ENCODE data around the gene NAGPA. TPM values are rescaled to one million over a fixed set of nuclear protein-coding genes. Genes with fewer than 3 reads are reported as not detected.

NAGPA gene
- polyA plus RNA-seq, 1 donor from 2014 or later, result 36.6 TPM

DNA sequence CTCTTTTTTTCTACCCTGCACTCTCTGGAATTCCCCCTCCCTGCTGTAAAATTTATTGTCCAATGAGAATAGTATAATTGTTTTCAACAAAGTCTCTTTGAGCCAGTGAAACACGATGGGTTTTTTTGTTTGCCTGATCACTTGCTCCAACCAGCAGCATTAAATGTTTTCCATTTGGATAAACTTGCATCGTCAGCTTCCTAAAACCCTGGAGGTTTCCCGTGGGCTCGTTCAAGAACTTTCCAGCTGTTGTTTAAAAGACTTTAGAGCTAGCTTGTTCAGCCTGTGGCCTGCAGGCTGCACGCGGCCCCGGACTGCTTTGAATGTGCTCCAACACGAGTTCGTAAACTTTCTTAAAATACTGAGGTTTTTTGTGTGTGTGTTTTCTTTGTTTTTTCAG is 14.9 kb downstream of the NAGPA start:
- H2AFZ ChIP-seq (ENCODE audit: low read depth, low read length), result no peak overlapping the region
- H3K79me2 ChIP-seq (replicated peaks; ENCODE audit: insufficient read depth, low read length), result no peaks in the 10 kb centered on the region
- no peak overlapping the region for H3K4me2 ChIP-seq (ENCODE audit: low read length)
- H3K27me3 ChIP-seq (ENCODE audit: insufficient read depth, low read depth, low read length), result no peaks in the 10 kb centered on the region
- no peaks in the 10 kb centered on the region for H3F3A ChIP-seq (ENCODE audit: insufficient read depth, low read length, poor library complexity, severe bottlenecking)
- H3K4me3 ChIP-seq (ENCODE audit: low read length), result no peak overlapping the region
- no peaks in the 10 kb centered on the region for H3K9me2 ChIP-seq (ENCODE audit: insufficient read depth, low read length)
- H3K36me3 ChIP-seq (ENCODE audit: insufficient read depth, low read length), result no peaks in the 10 kb centered on the region
- TF ChIP-seq MXI1 (conservative IDR thresholded peaks at IDR 0.05; ENCODE audit: poor library complexity, severe bottlenecking) (no peak), TAF1 (IDR thresholded peaks at IDR 0.05; ENCODE audit: low read depth) (no peak), RAD21 (conservative IDR thresholded peaks at IDR 0.05) (no peak), EZH2 (IDR thresholded peaks at IDR 0.05; ENCODE audit: borderline replicate concordance, insufficient read depth, low read length, poor library complexity, severe bottlenecking) (no peak), POLR2AphosphoS5 (IDR thresholded peaks at IDR 0.05) (no peak)
- TF ChIP-seq, protein P1, sequence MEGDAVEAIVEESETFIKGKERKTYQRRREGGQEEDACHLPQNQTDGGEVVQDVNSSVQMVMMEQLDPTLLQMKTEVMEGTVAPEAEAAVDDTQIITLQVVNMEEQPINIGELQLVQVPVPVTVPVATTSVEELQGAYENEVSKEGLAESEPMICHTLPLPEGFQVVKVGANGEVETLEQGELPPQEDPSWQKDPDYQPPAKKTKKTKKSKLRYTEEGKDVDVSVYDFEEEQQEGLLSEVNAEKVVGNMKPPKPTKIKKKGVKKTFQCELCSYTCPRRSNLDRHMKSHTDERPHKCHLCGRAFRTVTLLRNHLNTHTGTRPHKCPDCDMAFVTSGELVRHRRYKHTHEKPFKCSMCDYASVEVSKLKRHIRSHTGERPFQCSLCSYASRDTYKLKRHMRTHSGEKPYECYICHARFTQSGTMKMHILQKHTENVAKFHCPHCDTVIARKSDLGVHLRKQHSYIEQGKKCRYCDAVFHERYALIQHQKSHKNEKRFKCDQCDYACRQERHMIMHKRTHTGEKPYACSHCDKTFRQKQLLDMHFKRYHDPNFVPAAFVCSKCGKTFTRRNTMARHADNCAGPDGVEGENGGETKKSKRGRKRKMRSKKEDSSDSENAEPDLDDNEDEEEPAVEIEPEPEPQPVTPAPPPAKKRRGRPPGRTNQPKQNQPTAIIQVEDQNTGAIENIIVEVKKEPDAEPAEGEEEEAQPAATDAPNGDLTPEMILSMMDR (IDR thresholded peaks at IDR 0.05; ENCODE audit: poor library complexity, severe bottlenecking), result no peak
- H3K9ac ChIP-seq (ENCODE audit: low read length), result no peak overlapping the region
- no peaks in the 10 kb centered on the region for H4K20me1 ChIP-seq (ENCODE audit: insufficient read depth)
- no peaks in the 10 kb centered on the region for H3K9me3 ChIP-seq (ENCODE audit: low read length)
- H3K27ac ChIP-seq (ENCODE audit: low read length), result no peak overlapping the region

DNA sequence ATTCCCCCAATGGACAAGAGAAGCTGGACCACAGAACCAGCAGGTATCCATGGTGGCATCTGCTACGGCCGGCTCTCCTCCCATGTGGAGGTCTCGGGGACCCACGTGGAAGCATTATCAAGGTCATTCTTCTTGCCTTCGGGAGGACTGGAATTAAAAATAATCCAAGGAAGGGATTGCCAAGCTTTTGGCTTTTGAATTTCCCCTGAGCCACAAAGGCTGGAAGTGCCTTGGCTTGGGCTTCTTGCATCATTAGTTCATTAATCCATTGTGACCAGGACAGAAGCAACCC is 16.1 kb downstream of the NAGPA start:
- Histone ChIP-seq H3K9ac (ENCODE audit: low read length) (no peak overlapping the region), H3K27ac (ENCODE audit: low read length) (no peak overlapping the region), H3K27me3 (ENCODE audit: insufficient read depth, low read depth, low read length) (no peaks in the 10 kb centered on the region), H3K4me2 (ENCODE audit: low read length) (no peak overlapping the region), H3K36me3 (ENCODE audit: insufficient read depth, low read length) (no peaks in the 10 kb centered on the region), H3F3A (ENCODE audit: insufficient read depth, low read length, poor library complexity, severe bottlenecking) (no peaks in the 10 kb centered on the region), H2AFZ (ENCODE audit: low read depth, low read length) (no peak overlapping the region), H4K20me1 (ENCODE audit: insufficient read depth) (no peaks in the 10 kb centered on the region), H3K9me2 (ENCODE audit: insufficient read depth, low read length) (no peaks in the 10 kb centered on the region), H3K9me3 (ENCODE audit: low read length) (no peaks in the 10 kb centered on the region), H3K79me2 (replicated peaks; ENCODE audit: insufficient read depth, low read length) (no peaks in the 10 kb centered on the region), H3K4me3 (ENCODE audit: low read length) (no peak overlapping the region)
- TF ChIP-seq, protein P2, sequence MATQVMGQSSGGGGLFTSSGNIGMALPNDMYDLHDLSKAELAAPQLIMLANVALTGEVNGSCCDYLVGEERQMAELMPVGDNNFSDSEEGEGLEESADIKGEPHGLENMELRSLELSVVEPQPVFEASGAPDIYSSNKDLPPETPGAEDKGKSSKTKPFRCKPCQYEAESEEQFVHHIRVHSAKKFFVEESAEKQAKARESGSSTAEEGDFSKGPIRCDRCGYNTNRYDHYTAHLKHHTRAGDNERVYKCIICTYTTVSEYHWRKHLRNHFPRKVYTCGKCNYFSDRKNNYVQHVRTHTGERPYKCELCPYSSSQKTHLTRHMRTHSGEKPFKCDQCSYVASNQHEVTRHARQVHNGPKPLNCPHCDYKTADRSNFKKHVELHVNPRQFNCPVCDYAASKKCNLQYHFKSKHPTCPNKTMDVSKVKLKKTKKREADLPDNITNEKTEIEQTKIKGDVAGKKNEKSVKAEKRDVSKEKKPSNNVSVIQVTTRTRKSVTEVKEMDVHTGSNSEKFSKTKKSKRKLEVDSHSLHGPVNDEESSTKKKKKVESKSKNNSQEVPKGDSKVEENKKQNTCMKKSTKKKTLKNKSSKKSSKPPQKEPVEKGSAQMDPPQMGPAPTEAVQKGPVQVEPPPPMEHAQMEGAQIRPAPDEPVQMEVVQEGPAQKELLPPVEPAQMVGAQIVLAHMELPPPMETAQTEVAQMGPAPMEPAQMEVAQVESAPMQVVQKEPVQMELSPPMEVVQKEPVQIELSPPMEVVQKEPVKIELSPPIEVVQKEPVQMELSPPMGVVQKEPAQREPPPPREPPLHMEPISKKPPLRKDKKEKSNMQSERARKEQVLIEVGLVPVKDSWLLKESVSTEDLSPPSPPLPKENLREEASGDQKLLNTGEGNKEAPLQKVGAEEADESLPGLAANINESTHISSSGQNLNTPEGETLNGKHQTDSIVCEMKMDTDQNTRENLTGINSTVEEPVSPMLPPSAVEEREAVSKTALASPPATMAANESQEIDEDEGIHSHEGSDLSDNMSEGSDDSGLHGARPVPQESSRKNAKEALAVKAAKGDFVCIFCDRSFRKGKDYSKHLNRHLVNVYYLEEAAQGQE (IDR thresholded peaks at IDR 0.05; ENCODE audit: borderline replicate concordance), result no peak
- TF ChIP-seq RAD21 (conservative IDR thresholded peaks at IDR 0.05), result no peak

DNA sequence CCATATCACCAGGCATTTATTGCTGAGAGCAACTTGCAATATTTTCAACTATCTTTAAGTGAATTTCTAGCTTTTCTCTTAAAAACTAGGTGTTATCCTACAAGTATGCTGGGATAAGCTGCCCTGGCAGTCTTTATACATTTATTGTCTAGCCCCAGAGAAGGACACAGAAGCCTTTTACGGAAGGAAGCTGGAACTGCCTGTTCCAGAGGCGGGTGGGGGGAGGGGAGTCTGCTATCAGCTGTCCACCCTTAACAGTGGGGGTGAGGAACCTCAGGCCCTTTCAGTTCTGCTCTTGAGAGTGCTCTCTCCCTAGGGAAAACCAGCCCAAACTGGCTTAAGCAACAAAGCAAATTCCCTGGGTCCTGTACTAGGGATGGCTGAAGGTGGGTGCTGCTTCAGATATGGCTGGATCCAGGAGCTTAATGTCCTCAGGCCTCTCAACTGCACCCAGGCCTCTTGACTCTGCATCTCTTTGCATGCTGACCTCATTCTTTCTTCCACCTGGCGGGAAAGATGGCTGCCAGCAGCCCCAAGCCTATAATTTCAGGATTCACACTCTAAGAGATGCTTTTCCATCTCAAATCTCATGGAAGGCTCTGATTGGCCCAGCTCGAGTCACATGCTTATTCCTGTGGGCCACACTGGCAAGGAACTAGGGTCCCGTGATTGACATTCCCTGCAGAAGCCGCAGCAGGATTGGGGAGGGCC is 16.6 kb downstream of the NAGPA start:
- Histone ChIP-seq H4K20me1 (ENCODE audit: insufficient read depth) (no peaks in the 10 kb centered on the region), H3K36me3 (ENCODE audit: insufficient read depth, low read length) (no peaks in the 10 kb centered on the region), H3K27me3 (ENCODE audit: insufficient read depth, low read depth, low read length) (no peaks in the 10 kb centered on the region), H3K9me2 (ENCODE audit: insufficient read depth, low read length) (no peaks in the 10 kb centered on the region), H3K4me2 (ENCODE audit: low read length) (no peak overlapping the region), H3K4me3 (ENCODE audit: low read length) (no peak overlapping the region), H3F3A (ENCODE audit: insufficient read depth, low read length, poor library complexity, severe bottlenecking) (no peaks in the 10 kb centered on the region), H3K9me3 (ENCODE audit: low read length) (no peaks in the 10 kb centered on the region), H3K27ac (ENCODE audit: low read length) (no peak overlapping the region), H2AFZ (ENCODE audit: low read depth, low read length) (no peak overlapping the region), H3K79me2 (replicated peaks; ENCODE audit: insufficient read depth, low read length) (no peaks in the 10 kb centered on the region), H3K9ac (ENCODE audit: low read length) (no peak overlapping the region)
- no peak for TF ChIP-seq TAF1 (IDR thresholded peaks at IDR 0.05; ENCODE audit: low read depth)
- no peak for TF ChIP-seq MXI1 (conservative IDR thresholded peaks at IDR 0.05; ENCODE audit: poor library complexity, severe bottlenecking)
- TF ChIP-seq, protein P1 (IDR thresholded peaks at IDR 0.05; ENCODE audit: poor library complexity, severe bottlenecking), result no peak
- TF ChIP-seq EP300 (conservative IDR thresholded peaks at IDR 0.05; ENCODE audit: poor library complexity, severe bottlenecking), result no peak
- no peak for TF ChIP-seq RAD21 (conservative IDR thresholded peaks at IDR 0.05)
- TF ChIP-seq, protein P2 (IDR thresholded peaks at IDR 0.05; ENCODE audit: borderline replicate concordance), result no peak
- TF ChIP-seq SMC3 (conservative IDR thresholded peaks at IDR 0.05; ENCODE audit: poor library complexity), result no peak
- TF ChIP-seq POLR2AphosphoS5 (IDR thresholded peaks at IDR 0.05), result no peak
- no peak for TF ChIP-seq EZH2 (IDR thresholded peaks at IDR 0.05; ENCODE audit: borderline replicate concordance, insufficient read depth, low read length, poor library complexity, severe bottlenecking)
